PFSK-1 (cell line): Measurements from ENCODE around the gene TEX29.

Source experiments
- FOXP2 ChIP-seq: optimal IDR thresholded peaks from 2 replicates; pipeline ENCODE3; 2011; ENCODE audit warnings: borderline replicate concordance, control low read depth, inconsistent platforms; ENCODE audit not compliant: insufficient read depth; ENCODE audit errors: extremely low read length, extremely low read depth
- POLR2AphosphoS5 ChIP-seq: IDR thresholded peaks from 2 replicates; pipeline ENCODE4 v1.6.1; 2012; ENCODE audit warnings: low read depth, mild to moderate bottlenecking, control low read depth, low read length, moderate library complexity
- SIN3A ChIP-seq: IDR thresholded peaks from 2 replicates; pipeline ENCODE4 v1.6.1; 2012; ENCODE audit warnings: mild to moderate bottlenecking, low read length, moderate library complexity, borderline replicate concordance; ENCODE audit not compliant: insufficient read depth
- TAF1 ChIP-seq: IDR thresholded peaks from 2 replicates; pipeline ENCODE4 v1.6.1; 2012; ENCODE audit warnings: low read length, control low read depth, borderline replicate concordance; ENCODE audit not compliant: insufficient read depth
- TF ChIP-seq, protein P1 (sequence below), 2 experiments: IDR thresholded peaks; 2 replicates each; pipeline versions ENCODE4 v1.6.1 to v1.8.0; 2011 to 2012; ENCODE audit warnings: low read depth in 2 of 2, low read length in 2 of 2, control low read depth in 1 of 2, inconsistent platforms in 1 of 2, mild to moderate bottlenecking in 1 of 2, moderate library complexity in 1 of 2; ENCODE audit not compliant: insufficient read depth in 1 of 2

Gene TEX29

DNA sequence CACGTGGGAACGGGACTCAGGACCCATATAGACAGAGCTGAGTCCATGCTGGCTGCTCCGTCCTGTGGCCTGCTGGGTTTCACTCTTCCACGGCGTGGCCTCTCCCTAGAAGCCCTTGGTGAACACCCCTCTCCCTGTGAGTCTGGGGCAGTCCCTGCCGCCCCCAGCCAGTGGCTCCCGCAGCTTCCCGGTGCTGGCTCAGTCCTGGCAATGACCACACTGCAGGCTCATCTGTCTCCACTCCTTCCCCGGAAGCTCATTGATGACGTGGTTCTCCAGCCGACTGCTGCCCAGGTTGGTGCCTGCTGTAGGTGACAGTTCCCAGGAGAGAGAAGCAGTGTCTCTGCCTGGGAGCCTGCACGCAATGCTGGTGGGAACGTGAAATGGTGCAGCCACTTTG lies 2.1 kb upstream of the TEX29 start:
- TF ChIP-seq TAF1 (no peak), FOXP2 (no peak), SIN3A (no peak)
- TF ChIP-seq, protein P1, sequence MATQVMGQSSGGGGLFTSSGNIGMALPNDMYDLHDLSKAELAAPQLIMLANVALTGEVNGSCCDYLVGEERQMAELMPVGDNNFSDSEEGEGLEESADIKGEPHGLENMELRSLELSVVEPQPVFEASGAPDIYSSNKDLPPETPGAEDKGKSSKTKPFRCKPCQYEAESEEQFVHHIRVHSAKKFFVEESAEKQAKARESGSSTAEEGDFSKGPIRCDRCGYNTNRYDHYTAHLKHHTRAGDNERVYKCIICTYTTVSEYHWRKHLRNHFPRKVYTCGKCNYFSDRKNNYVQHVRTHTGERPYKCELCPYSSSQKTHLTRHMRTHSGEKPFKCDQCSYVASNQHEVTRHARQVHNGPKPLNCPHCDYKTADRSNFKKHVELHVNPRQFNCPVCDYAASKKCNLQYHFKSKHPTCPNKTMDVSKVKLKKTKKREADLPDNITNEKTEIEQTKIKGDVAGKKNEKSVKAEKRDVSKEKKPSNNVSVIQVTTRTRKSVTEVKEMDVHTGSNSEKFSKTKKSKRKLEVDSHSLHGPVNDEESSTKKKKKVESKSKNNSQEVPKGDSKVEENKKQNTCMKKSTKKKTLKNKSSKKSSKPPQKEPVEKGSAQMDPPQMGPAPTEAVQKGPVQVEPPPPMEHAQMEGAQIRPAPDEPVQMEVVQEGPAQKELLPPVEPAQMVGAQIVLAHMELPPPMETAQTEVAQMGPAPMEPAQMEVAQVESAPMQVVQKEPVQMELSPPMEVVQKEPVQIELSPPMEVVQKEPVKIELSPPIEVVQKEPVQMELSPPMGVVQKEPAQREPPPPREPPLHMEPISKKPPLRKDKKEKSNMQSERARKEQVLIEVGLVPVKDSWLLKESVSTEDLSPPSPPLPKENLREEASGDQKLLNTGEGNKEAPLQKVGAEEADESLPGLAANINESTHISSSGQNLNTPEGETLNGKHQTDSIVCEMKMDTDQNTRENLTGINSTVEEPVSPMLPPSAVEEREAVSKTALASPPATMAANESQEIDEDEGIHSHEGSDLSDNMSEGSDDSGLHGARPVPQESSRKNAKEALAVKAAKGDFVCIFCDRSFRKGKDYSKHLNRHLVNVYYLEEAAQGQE (IDR thresholded peaks at IDR 0.05; ENCODE audit: insufficient read depth in 1 of 2, low read depth in 2 of 2, low read length in 2 of 2), result no peak

GRCh38 chr13:111319521-111319920 lies 921 bp upstream of the TEX29 start:
- TF ChIP-seq, protein P1 (IDR thresholded peaks at IDR 0.05; ENCODE audit: insufficient read depth in 1 of 2, low read depth in 2 of 2, low read length in 2 of 2), result no peak
- TF ChIP-seq TAF1, result no peak
- no peak for TF ChIP-seq SIN3A
- TF ChIP-seq FOXP2, result no peak
- no peak for TF ChIP-seq POLR2AphosphoS5

GRCh38 chr13:111322001-111322915 lies 1.8 kb downstream of the TEX29 start:
- TF ChIP-seq SIN3A (no peak), POLR2AphosphoS5 (no peak), TAF1 (no peak)
- TF ChIP-seq, protein P1 (IDR thresholded peaks at IDR 0.05; ENCODE audit: insufficient read depth in 1 of 2, low read depth in 2 of 2, low read length in 2 of 2), result no peak

- no peak for TF ChIP-seq POLR2AphosphoS5
- TF ChIP-seq, protein P1 (IDR thresholded peaks at IDR 0.05; ENCODE audit: insufficient read depth in 1 of 2, low read depth in 2 of 2, low read length in 2 of 2), result no peak
- no peak for TF ChIP-seq TAF1
- TF ChIP-seq SIN3A, result no peak
- no peak for TF ChIP-seq FOXP2
Observed at GRCh38 chr13:111322916-111323331, 2.5 kb downstream of the TEX29 start.

- TF ChIP-seq, protein P1 (IDR thresholded peaks at IDR 0.05; ENCODE audit: insufficient read depth in 1 of 2, low read depth in 2 of 2, low read length in 2 of 2), result no peak
- TF ChIP-seq FOXP2 (no peak), TAF1 (no peak), SIN3A (no peak), POLR2AphosphoS5 (no peak)
Observed at GRCh38 chr13:111323549-111323948, 3.1 kb downstream of the TEX29 start.
